Bone marrow (tissue), 2 donors: Measurements from ENCODE around the gene SLC29A2.
"Not testable (repeated sequence)": the region's sequence is repeated elsewhere in the genome, so short reads cannot be mapped to it uniquely, and the experiment has no call there.

Experiments used
- DNase-seq, 2 donors: peaks; one replicate each; lab custom pipeline; 2025; lab: John Stamatoyannopoulos, UW

Gene SLC29A2

DNA sequence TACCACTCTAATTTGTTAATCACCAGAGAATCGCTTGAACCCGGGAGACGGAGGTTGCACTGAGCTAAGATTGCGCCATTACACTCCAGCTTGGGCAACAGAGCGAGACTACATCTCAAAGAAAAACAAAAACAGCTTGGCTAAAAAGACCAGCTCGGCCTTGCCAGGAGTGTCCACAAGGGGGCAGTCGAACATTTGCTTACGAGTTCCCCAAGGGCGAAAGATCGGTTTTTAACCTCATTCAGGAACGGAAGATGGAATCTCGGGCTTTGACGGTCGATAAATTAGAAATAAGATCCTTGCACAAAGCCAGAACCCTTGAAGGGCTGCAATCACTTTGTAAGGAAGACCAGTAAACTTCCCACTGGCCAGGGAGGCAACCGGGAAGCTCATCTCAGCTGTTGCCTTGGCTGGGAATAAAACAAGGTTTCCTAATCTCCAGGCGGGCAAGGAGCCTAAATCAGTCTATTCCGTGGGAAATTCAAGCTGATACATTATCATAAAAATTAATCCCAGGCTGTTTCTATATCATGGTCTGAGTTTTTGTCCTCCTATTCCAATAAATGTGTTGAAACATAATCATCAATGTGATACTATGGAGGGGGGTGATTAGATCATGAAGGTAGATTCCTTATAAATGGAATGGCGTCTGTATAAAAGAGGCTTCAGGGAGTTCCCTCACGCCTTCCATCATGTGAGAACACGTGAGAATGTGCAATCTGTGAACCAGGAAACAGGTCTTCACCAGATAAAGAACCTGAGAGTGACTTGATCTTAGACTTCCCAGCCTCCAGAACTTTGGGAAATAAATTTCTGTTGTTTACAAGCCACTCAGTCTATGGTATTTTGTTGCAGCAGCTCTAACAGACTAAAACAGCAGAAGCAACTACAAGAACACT lies 14.9 kb upstream of the SLC29A2 start:
- peak; percentile 28 to 40 for DNase-seq

DNA sequence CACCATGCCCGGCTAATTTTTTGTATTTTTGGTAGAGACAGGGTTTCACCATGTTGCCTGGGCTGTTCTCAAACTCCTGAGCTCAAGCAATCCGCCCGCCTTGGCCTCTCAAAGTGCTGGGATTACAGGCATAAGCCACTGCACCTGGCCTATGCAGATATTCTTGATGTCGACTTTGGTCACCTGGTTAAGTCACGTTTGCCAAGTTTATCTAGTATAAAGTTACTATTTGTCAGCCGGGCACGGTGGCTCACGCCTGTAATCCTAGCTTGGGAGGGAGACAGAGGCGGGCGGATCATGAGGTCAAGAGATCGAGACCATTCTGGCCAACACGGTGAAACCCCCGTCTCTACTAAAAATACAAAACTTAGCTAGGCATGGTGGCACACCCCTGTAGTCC lies 12.8 kb upstream of the SLC29A2 start:
- not testable (repeated sequence) for DNase-seq

DNA sequence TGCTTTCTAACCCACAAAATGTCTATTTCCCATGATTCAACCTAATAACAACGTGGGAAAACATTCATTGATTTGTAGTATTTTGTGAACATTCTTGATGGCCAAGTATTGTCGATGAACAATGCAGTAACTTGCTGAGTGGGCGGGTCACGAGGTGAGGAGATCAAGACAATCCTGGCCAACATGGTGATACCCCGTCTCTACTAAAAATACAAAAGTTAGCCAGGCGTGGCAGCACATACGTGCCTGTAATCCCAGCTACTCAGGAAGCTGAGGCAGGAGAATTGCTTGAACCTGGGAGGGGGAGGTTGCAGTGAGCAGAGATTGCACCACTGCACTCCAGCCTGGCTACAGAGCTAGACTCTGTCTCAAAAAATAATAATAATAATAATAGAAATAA lies 8.7 kb upstream of the SLC29A2 start:
- DNase-seq = not testable (repeated sequence)

DNA sequence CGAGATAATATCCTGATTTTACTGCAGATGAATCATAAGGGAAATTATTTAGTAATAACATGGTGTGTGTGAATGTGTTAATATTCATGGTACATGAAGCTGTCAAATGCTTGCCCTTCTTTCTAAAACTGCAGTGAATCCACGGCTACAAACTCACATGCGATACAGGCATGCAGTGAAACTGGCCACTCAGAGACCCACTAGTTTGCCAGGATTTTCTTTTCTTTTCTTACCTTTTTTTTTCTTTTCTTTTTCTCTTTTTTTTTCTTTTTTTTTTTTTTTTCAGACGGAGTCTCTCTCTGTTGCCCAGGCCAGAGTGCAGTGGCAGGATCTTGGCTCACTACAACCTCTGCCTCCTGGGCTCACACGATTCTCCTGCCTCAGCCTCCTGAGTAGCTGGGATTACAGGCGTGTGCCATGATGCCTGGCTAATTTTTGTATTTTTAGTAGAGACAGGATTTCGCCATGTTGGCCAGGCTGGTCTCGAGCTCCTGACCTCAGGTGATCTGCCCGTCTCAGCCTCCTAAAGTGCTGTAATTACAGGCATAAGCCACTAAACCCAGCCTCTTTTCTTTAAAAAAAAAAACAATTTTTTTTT lies 2.2 kb upstream of the SLC29A2 start:
- DNase-seq = not testable (repeated sequence)

DNA sequence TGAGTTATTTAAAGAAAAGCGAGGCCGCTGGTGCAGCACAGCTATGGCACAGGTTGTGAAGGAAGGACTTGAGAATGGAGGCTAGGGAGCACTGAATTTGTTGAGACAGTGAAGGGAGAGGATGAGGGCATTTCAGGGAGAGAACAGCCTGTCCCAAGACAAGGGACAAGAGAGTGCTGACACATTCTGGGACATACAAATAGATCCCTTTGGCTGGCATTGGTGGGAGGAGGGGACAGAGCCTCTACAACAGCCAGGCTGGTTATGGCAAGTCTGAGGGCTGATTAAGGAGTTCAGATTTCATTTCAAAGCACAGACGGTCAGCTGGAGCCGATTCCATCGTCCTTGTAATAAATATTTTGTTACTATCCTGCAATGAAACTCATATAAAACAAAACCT lies 1.7 kb upstream of the SLC29A2 start:
- no peak for DNase-seq

DNA sequence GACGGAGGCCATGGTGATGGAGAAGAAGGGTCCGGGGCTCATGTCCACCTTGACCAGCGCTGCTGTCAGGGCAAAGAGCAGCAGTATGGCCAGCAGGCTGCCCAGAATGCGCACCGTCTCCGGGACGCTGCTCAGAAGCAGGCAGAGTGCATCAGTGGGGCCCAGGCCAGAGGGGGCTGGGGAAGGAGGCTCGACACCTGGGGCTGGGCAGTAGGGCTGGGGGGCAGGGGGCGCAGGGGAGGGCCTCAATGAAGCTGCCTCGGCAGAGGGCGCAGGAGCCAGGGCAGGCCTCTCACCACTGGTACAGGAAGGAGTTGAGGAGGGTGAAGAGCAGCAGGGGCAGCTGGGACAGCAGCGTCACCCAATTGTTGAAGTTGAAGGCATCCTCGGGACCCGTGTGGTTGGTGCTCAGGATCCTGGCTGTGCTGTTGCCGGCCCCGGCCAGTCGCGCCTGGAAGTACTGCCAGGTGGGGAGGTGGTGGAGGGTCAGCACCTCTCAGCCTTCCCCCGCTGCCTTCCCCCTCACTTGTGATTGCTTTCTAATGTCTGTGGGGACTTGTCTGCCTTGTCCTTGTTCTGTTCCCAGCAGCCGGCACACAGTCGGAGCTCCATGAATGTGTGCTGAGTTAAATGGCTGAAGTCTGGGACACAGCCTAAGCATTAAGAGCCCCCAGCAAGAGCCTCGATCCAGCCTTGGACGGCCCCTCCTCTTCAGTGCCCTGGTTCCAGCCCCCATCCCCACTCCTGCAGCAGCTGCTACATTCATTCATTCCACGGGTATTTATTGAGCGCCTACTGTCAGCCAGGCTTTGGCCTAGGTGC lies 2.3 kb downstream of the SLC29A2 start:
- DNase-seq = no peak

DNA sequence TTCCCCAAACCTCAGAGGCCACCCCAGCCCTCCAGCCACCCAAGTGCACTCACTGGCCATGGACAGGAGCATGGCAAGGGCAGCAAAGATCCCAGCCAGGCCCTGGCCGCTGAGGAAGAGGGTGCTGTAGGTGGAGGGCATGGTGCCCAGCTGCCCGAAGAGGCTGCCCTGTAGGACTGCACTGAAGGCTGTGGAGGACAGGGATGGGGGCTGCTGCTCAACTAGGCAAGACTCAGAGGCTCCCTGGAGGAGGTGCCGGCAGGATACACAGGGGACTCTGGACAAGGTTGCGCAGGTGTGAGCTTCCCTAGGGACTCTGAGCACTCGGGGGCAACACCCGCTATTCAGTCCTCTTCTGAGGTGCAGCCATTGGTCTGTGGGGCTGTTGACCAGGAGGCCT lies 3.1 kb downstream of the SLC29A2 start:
- DNase-seq = no peak

DNA sequence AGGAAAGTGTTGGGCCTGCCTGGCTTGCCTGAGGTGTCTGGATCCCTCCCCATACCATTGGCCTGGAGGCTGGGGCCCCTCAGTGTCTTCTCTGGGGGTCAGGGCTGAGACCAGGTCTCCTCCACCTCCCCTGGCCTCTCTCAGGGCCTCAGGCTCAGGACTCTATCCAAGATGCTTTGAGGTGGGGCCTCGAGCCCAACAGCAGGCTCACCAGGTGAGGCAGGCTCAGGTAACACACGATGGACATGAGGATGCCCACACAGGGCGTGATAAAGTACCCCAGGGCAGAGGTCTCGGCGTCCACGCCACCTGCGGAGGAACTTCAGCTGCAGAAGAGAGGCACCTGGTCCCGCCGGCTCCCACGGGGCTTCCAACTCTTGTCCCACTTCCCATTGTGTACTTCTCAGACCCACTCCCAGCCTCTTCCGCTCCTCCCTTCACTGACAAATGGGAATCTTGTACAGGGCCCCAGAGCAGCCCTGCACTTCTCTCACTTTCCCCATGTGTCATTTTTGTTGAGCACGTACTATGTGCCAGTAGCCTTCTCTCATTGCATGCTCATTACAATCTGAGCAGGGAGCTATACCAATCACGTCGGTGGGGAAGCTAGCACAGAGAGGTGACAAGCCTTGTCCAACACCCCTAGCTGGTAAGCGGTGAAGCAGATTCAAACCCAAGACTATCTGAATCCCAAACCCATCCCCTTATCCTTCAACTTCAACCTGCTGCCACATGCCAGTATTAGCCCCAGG lies 3.8 kb downstream of the SLC29A2 start:
- no peak for DNase-seq

DNA sequence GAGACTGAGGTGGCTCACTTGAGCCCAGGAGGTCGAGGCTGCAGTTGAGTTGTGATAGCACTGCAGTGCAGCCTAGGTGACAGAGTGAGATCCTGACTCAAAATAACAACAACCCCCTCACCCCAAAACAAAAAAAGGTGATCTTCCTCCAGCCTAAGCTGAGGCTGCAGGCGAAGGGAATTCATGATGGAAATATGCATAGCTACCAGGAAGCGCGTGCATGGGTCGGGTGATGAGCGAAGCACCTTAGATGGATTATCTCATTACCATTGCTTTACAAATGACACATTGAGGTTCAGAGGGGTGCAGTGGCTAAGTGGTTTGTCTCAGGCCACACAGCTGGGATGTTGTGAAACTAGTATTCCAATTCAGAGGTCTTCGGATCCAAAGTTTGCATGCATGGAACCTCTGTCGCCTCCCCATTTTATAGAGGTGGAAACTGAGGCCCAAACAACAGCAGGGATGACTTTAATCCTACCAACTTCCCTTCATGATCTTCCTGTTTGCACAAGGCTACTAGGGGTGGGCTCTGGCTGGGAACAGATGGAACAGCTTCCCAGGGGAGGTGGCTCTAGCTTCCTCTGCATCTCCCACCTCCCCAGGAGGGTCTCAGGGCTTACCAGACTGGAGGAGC lies 4.6 kb downstream of the SLC29A2 start:
- no peak for DNase-seq

DNA sequence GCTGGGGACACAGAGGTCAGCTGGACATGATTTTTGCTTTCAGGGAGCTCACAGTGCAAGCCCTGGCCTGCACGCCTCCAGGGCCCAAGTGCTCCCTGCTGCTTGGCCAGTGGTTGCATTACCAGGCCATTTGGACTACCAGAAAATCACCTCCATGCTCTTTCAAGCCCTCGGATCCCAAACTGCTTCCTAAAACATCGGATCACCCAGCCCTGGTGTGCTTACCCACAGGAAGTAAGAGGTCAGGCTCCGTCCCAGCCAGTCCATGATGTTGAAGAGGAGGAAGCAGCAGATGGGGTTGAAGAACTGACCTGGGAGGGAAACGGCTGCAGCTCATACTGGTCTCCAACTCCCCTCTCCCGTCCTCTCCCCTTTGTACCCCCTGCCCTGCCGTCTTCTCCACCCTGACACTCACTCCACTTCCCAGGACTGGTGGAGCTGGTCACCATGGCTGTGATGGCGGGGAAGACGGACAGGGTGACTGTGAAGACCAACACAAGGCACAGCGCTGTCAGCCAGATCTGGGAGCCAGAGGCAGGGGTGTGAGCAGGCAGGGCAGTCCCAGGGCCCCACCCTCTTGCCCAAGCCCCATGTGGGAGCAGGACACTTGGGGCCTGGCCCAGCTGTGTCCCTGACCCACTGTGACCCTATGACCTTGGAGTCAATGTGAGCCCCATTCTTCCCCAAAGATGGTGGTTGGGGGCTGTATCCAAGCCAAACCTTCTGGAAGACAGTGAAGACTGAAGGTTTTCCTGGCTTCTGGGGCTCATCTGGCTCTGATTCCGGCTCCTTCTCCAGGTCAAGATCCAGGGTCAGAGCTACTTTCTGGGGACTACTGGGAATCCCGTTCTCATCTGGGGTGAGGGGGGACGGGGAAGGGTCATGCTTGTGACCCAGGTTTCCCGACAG lies 5.6 kb downstream of the SLC29A2 start:
- no peak for DNase-seq

DNA sequence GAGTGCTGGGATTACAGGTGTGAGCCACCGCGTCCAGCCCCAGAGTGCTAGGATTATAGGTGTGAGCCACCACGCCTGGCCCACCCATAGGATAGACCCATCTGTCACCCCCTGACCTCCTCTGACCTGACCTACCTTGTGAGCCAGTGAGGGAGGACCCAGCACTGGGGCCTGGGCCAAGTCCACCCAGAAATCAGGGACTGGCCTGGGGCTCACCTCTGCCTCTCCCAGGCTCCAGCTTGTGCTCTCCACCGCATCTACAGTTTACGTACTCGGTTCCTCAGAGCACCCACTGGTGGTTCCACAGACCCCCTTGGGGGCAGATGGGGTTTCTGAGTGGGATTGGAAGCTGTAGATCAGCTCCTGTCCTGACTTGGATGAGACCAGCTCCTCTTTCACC lies 6.4 kb downstream of the SLC29A2 start:
- no peak for DNase-seq

DNA sequence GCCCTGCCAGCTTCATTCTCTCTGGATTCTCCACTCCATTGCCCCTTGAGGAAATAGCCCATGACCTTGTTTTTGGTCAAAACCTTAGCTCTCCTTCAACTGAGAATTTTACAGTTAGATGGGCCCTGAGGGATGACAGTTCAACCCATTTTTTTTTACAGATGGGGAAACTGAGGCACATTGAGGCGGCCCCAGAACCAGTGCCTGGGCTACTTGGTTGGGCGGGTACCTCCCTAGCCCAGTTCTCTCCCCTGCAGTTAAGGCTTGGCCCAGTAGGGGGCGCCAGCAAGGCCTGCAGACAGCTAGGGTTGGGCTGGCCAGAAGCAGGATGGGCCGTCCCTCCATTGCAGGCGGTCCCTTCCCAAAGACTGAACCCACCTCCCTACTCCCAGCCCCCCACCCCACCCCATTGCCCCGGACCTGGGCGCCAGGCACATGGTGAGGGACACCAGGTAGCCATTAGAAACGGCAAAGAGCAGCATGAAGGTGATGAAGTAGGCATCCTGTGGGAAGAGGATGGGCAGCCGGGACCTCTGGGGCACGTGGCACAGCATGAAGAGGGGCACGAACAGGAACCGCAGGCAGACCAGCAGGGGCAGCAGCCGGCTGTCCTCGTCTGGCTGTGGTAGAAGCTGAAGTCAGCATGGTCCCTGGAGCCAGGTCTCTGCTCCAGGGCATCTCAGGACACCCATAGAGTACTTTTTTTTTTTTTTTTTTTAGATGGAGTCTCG lies 7.6 kb downstream of the SLC29A2 start:
- DNase-seq = peak in 1 of 2 donors; percentile 18

DNA sequence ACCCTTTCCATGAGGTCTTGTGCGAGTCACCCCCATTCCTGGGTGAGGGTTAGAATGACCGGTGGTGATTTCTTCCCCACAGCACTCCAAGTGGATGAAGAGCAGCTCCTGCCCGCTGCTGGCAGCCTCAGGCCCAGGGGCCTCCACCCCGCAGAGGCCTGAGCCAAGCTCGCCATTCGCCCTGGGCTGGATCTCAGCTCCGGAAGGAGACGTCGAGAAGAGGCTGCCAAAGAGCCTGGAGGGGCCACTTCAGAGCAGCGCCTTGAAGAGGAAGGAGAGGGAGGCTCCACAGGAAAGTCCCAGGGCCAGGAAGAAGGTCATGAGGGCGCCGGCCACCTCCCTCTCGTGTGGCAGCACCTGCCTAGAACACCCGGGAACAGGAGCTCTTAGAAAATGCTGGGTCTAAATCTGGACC lies 8.4 kb downstream of the SLC29A2 start:
- DNase-seq = no peak

DNA sequence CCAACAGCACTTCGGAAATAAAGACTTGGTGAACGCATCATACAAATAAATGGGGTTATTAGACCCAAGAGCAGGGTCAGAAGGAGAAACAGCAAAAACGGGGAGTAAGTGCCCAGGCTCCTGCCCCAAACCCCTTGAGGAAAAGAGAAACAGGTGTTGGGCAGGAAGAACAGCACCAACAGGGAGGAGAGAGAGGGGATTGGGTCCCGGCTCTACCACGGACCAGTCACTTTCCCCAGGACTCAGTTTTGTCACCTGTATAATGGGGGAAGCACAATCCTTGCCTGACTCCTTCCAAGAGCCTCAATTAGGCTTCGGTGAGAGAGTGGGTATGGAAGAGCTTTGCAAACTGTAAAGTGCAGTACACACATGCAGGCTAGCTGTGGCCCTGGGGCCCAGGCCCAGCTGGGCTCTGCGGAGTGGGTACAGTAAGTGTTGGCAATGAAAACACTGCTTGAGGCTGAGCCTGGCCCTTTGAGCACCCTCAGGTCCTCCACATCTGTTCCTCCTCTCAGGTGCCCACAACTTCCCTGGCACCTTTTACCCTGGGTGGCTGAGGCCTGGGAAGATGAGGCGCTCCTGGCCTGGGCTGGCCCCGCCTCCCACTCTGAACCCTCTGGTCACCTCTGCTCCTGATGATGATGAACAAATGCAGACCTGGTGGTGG lies 8.9 kb downstream of the SLC29A2 start:
- DNase-seq = no peak

DNA sequence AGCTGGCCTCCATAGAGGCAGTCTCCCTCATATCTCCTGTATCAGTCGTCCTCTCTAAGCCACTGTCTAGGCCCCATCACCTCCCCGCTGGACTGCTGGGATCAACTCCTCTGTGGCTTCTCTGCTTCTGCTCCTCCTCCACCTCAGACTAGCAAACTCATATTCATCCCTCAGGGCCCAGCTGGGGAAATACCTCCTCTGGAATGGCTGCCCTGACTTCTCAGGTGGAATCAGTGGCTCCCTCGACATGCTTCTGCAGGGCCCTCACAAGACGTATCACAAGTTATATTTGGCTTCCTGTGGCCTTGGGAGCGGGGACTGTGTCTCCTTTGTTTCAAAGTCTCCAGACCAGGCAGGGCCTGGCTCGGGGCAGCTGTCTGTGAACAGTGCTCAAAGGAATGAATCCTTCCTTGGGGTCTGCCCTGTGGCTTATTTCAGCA lies 10.0 kb downstream of the SLC29A2 start:
- DNase-seq = no peak

DNA sequence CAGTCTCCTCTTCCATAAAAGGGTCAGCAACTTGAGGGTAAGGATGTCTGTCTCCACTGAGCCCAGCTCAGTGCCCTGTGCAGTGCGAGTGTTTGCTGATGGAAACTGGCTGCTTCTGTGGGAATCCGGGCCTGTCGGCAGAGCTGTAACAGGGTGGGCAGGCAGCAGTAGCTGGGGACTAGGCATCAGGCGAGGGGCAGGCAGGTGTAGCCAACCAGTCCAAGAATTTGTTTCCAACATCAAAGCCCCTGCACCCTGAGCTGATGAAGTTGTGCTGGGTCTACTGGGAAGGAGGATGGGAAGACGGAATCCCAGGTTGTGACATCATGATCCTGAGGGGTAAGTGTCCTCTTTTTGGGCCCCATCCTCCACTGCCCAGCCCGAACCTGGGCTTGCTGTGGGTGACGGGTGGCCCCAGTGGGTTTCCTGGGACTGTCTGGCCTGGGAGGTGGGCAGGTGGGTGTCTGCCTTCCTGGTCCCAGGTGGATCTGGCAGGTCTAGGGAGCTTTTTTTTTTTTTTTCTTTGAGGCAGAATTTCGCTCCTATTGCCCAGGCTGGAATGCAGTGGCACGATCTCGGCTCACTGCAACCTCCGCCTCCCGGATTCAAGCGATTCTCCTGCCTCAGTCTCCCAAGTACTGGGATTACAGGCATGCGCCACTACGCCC lies 11.0 kb downstream of the SLC29A2 start:
- DNase-seq = no peak

DNA sequence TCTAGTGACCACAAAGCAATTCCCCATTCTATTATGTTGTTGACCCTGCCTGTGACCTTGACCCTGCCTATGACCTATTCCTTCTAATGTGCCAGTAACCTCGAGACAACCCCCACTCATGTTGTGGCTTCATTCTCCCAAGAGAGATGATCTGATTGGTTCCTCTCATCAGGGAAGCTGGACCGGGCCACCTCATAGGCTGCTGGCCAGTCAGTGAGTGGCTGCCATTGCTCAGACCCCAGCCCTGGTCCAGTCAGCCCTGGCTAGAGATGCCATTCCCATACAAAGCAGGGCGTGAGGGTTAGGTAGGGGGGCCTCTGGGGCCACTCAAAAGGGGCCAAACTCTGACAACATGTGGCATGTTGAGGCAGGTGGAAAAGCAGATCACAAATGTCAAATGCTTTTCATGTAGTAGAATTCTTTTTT lies 11.9 kb downstream of the SLC29A2 start:
- DNase-seq = no peak

DNA sequence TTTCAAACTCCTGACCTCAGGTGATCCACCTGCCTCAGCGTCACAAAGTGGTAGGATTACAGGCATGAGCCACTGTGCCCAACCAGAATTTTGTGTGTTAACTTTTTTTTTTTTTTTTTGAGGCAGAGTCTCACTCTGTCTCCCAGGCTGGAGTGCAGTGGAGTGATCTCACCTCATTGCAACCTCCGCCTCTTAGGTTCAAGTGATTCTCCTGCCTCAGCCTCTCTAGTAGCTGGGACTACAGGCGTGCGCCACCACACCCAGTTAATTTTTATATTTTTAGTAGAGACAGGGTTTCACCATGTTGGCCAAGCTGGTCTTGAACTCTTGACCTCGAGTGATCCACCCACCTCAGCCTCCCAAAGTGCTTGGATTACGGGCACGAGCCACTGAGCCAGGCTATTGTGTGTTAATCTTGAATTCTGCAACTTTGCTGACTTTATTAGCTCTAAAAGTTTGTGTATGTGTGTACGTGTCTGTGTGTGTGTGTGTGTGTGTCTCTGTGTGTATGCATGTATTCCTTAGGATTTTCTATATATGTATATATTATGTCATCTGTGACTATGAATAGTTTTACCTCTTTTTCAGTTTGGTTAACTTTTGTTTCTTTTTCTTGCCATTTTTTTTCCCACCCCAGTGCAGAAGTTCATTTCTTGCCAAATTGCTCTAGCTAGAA lies 20.9 kb downstream of the SLC29A2 start:
- DNase-seq = not testable (repeated sequence)
